ENCODE measurements around the gene AKT1S1.

DNA sequence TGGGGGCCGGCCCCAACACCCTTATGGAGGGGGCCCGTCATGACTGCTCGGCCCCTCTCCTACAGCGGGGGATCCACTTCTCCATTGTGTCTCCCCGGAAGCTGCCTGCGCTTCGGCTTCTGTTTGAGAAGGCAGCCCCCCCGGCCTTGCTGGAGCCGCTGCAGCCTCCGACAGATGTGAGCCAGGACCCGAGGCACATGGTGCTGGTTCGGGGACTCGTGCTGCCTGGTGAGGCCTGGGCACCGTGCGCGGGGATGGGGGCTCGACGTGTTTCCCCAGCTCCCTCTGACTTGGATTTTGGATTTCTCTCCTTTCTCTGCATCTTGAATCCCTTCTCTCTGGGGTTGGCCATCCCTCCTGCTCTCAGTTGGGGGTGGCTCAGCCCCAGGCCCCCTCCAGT, 47.4 kb downstream of the AKT1S1 start:
- TF ChIP-seq, protein P1, sequence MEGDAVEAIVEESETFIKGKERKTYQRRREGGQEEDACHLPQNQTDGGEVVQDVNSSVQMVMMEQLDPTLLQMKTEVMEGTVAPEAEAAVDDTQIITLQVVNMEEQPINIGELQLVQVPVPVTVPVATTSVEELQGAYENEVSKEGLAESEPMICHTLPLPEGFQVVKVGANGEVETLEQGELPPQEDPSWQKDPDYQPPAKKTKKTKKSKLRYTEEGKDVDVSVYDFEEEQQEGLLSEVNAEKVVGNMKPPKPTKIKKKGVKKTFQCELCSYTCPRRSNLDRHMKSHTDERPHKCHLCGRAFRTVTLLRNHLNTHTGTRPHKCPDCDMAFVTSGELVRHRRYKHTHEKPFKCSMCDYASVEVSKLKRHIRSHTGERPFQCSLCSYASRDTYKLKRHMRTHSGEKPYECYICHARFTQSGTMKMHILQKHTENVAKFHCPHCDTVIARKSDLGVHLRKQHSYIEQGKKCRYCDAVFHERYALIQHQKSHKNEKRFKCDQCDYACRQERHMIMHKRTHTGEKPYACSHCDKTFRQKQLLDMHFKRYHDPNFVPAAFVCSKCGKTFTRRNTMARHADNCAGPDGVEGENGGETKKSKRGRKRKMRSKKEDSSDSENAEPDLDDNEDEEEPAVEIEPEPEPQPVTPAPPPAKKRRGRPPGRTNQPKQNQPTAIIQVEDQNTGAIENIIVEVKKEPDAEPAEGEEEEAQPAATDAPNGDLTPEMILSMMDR (IDR thresholded peaks at IDR 0.05 in 4 of 5, conservative IDR thresholded peaks at IDR 0.05 in 1 of 5), result no peak
- TF ChIP-seq POLR2A (IDR thresholded peaks at IDR 0.05), result no peak
